ENCODE results near the gene MRPS22.

MRPS22 gene

DNA sequence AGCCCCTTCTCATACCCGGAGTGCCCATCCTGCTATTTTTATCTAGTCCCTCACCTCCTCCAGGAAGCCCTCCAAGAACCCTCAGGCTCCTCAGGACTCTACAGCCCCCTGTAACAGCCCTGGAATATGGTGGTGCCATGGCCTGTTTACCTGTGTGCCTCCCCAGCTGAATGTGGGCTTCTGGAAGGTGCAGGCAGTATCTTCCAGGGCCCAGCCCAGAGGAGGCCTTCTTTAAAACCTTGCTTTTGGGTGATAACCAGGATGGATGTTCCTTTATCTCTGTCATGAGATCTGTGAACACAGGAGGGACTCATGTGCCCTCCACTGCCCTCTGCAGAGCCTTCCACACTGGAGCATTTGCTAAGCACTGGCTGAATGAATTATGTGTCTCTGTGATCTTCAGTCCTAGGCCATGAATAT lies 36.7 kb upstream of the MRPS22 start:
- Mint-ChIP-seq H3K9me3 (no peaks in the 10 kb centered on the region), H3K4me3 (no peak overlapping the region), H3K4me1 (ENCODE audit: low read depth) (peaks cover 40% of the 10 kb centered on the region), H3K27ac (no peak overlapping the region), H3K36me3 (ENCODE audit: low read depth) (no peaks in the 10 kb centered on the region), H3K27me3 (ENCODE audit: low read depth) (no peaks in the 10 kb centered on the region)
- DNase-seq (ENCODE audit: low spot score): no peak

DNA sequence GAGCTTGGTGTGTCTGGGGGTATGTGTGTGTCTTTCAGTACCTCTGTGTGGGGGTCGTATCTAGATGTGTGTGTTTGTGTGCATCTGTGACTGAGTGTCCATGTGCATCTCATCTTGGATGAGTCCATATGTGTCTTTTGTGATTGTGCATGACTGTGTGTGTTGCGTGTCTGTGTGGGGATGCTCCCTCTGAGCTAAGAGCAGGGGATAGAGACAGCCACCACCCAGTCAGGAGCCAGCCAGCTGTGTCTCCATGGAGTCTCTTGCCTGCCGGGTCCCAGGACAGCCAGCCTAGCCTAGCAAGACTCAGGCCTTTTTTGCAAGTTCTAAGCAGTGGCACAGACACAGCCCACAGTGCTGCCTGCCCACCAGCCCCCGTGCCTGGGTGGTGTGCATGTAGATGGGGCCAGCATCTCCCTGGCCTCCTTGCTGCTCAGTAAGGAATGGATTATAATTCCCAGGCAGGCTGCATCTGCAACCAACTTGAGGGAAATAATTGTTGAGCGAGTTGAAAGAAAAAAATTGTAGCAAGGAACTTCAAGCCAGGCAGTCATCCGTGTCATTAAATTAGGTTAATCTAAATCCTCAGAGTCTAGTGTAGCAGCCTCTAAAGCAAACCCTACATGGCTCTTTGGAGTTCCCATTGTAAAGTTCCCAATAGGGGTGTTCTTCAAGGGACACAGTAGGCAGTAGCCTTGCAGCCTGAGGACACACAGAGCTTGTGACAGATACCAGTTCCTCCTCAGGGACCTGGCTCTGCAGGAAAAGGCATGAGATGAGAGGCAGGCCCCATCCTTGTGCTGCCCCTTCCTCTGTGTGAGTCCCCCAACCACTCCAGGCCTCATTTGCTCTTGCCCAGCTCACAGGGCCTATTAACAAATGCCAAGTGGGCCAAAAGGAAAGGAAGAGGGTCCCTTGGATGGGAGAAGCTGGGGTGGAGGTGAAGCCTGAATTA lies 35.9 kb upstream of the MRPS22 start:
- no peak overlapping the region for H3K4me3 Mint-ChIP-seq
- peaks cover 35% of the 10 kb centered on the region for H3K4me1 Mint-ChIP-seq (ENCODE audit: low read depth)
- no peaks in the 10 kb centered on the region for H3K9me3 Mint-ChIP-seq
- no peaks in the 10 kb centered on the region for H3K27me3 Mint-ChIP-seq (ENCODE audit: low read depth)
- H3K27ac Mint-ChIP-seq: no peak overlapping the region
- DNase-seq (ENCODE audit: low spot score): no peak
- no peaks in the 10 kb centered on the region for H3K36me3 Mint-ChIP-seq (ENCODE audit: low read depth)

DNA sequence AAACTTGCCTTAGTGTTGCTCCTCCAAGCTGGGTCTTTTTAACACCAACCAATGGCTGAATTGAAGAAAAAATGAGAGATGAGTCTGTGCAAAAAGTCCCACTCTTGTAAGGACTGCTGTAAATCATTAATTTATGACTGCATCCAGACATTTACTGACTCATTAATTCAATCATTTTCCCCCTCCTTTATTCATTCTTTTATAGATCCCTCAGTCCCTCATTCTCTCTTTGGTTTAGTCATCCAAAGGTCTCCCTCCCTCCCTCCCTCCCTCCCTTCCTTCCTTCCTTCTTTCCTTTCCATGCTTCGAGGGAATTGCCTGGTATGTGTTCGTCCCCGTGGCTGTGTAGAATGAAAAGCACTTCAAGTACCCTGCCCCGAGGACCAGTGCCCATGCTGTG lies 35.3 kb upstream of the MRPS22 start:
- Mint-ChIP-seq H3K4me3 (no peak overlapping the region), H3K9me3 (no peaks in the 10 kb centered on the region), H3K27ac (no peak overlapping the region), H3K4me1 (ENCODE audit: low read depth) (peaks cover 32% of the 10 kb centered on the region), H3K36me3 (ENCODE audit: low read depth) (no peaks in the 10 kb centered on the region), H3K27me3 (ENCODE audit: low read depth) (peaks cover 2% of the 10 kb centered on the region)
- DNase-seq (ENCODE audit: low spot score): no peak

DNA sequence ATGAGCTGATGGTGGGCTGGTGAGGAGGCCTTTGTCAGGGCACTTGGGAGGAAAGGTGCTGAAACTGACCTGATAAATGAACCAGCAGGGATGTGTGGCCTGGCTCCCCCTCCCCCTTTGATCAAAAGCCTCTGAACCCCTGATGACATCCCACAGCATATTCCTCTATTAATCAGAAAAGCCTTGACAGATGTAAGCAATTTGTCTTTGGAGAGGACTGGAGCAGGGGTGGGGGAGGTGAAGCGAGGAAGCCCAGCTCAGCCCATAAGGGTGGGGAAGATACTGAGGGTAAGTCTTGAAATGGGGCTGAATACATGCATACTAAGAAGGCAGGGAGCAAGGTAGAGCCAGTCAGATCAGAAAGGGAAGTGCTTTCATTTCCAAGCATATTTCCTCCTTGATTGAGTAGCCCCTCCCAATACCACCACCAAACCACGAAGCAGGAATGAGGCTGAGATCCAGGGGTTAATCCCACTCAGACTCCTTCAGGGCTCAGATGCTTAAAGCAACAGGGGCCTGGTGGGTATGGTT lies 34.7 kb upstream of the MRPS22 start:
- H3K4me3 Mint-ChIP-seq: no peak overlapping the region
- H3K9me3 Mint-ChIP-seq: no peaks in the 10 kb centered on the region
- no peak for DNase-seq (ENCODE audit: low spot score)
- peaks cover 28% of the 10 kb centered on the region for H3K4me1 Mint-ChIP-seq (ENCODE audit: low read depth)
- H3K36me3 Mint-ChIP-seq (ENCODE audit: low read depth): no peaks in the 10 kb centered on the region
- H3K27ac Mint-ChIP-seq: no peak overlapping the region
- H3K27me3 Mint-ChIP-seq (ENCODE audit: low read depth): peaks cover 7% of the 10 kb centered on the region

DNA sequence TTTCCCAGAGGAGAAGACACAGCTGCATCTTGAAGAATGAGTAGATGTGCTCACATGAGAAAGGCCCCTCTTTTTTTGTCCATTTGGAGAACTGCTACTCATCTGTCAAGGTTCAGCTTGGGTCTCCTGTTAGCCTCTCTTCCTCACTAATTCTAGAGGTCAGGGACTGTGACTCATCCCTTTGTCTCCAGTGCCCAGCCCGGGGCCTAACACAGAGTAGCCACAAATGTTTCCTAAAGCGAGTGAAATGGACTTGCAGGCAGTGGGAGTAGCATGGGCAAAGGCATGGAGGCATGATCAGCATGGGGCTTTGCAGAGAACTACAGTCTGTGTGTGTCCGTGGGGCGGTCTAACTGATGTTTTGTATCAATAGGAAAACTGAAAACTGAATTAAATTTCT lies 33.9 kb upstream of the MRPS22 start:
- Mint-ChIP-seq H3K27ac (no peak overlapping the region), H3K4me1 (ENCODE audit: low read depth) (peaks cover 23% of the 10 kb centered on the region), H3K4me3 (no peak overlapping the region), H3K27me3 (ENCODE audit: low read depth) (peaks cover 13% of the 10 kb centered on the region), H3K36me3 (ENCODE audit: low read depth) (no peaks in the 10 kb centered on the region), H3K9me3 (no peaks in the 10 kb centered on the region)
- no peak for DNase-seq (ENCODE audit: low spot score)

DNA sequence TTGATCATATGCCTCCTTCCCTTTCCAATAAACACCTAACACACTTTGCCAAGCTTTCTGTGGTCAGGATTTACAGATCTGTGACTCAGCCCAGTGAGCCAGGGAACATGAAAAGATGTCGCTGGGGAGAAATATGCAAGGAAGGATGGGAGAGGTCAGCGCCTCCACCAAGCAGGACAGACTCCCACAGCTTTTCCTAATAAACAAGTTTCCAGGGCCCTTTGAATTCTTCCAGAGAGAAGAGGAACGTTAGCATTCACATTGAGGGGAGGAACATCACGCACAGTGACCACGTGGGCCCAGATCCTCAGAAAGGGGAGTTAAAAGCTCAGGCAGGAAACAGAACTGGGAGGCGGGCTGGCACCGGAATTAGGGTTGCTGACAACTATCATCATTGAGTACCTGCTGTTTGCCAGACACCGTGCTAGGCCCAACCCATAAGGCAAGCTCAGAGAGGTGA lies 33.3 kb upstream of the MRPS22 start:
- Mint-ChIP-seq H3K27me3 (ENCODE audit: low read depth) (peaks cover 14% of the 10 kb centered on the region), H3K36me3 (ENCODE audit: low read depth) (no peaks in the 10 kb centered on the region), H3K27ac (no peak overlapping the region), H3K4me3 (no peak overlapping the region), H3K9me3 (no peaks in the 10 kb centered on the region), H3K4me1 (ENCODE audit: low read depth) (peaks cover 20% of the 10 kb centered on the region)
- no peak for DNase-seq (ENCODE audit: low spot score)

DNA sequence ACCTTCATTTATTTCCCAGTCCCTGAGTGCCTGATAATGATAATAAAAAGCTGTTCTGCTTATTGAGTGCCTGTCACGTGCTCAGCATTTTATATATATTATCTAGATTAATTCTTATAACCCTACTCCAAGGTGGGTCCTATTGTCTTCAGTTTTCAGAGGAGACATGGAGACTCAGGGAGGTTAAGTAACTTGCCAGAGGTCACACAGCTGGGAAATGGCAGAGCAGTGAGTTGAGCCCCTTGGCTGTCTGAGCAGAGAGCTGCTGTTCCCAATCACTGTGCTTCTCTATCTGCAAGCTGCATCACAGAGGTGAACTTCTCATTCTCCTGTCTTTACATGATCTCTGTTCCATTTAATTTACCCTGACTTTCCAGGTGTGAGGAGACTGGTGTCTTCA lies 32.3 kb upstream of the MRPS22 start:
- Mint-ChIP-seq H3K27ac (no peak overlapping the region), H3K27me3 (ENCODE audit: low read depth) (peaks cover 20% of the 10 kb centered on the region), H3K4me3 (no peak overlapping the region), H3K4me1 (ENCODE audit: low read depth) (peaks cover 15% of the 10 kb centered on the region), H3K9me3 (no peaks in the 10 kb centered on the region), H3K36me3 (ENCODE audit: low read depth) (no peaks in the 10 kb centered on the region)
- no peak for DNase-seq (ENCODE audit: low spot score)

DNA sequence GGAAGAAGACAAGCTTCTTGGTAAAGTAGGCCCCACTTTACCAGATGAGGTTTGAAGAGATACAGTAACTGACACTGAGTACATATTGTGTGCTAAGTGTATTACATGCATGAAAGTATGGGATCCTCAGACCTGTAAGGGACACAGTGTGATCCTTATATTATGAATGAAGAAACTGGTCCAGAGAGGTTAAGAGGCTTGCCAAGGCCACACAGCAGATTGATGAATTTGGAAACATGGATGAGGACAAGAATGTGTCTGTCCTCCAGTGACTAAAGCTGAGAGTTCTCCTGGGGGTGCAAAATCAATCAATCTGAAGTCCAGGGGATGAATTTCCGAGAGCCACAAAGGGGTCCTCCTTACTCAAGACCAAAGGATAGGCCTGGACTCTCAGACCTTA lies 31.4 kb upstream of the MRPS22 start:
- Mint-ChIP-seq H3K4me3 (no peak overlapping the region), H3K36me3 (ENCODE audit: low read depth) (no peaks in the 10 kb centered on the region), H3K27ac (no peak overlapping the region), H3K4me1 (ENCODE audit: low read depth) (peaks cover 15% of the 10 kb centered on the region), H3K27me3 (ENCODE audit: low read depth) (peaks cover 20% of the 10 kb centered on the region), H3K9me3 (no peaks in the 10 kb centered on the region)
- DNase-seq (ENCODE audit: low spot score): no peak

DNA sequence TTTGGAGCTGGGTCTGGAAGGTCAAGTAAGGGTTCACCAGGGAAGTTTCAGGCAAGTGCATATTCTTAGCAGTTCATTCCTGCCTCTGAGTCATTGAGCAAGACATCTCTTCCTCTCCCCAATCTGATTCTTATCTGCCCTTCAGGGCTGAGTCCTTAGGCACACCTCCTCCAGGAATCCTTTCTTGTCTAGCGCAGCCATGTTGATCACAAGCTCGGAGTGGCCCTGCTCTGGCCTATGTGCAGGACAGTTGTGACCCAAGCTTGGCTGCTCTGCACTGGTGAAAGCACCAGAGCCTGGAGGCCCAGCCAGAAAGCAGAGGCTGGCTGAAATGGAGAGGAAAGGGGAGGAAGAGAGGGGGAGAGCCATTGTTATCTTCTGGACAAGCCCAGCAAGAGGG lies 30.9 kb upstream of the MRPS22 start:
- Mint-ChIP-seq H3K4me1 (ENCODE audit: low read depth) (peaks cover 14% of the 10 kb centered on the region), H3K36me3 (ENCODE audit: low read depth) (no peaks in the 10 kb centered on the region), H3K27me3 (ENCODE audit: low read depth) (peaks cover 21% of the 10 kb centered on the region), H3K27ac (no peak overlapping the region), H3K9me3 (no peaks in the 10 kb centered on the region), H3K4me3 (no peak overlapping the region)
- DNase-seq (ENCODE audit: low spot score): no peak

DNA sequence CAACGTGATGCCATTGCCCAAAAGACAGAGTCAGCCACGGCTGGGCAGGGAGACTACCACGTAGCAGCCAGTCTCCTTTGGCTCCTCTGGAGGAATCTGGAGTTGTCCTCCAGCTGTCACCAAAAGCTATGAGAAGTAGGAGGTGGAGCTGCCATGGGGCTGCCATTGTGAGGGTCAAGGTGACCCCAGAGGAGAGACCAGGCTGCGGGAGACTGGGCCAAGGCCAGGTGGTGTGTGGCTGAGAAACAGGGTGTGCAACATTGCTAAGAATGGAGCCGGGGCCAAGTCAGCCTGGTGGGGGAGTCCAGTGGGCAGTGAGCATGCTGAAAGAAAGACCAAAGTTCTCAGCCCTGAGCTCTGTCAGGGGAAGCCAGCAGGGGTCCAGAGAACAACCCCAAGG lies 29.9 kb upstream of the MRPS22 start:
- Mint-ChIP-seq H3K36me3 (ENCODE audit: low read depth) (no peaks in the 10 kb centered on the region), H3K4me3 (no peak overlapping the region), H3K27ac (no peak overlapping the region), H3K27me3 (ENCODE audit: low read depth) (peaks cover 30% of the 10 kb centered on the region), H3K4me1 (ENCODE audit: low read depth) (peaks cover 11% of the 10 kb centered on the region), H3K9me3 (no peaks in the 10 kb centered on the region)
- DNase-seq (ENCODE audit: low spot score): no peak

DNA sequence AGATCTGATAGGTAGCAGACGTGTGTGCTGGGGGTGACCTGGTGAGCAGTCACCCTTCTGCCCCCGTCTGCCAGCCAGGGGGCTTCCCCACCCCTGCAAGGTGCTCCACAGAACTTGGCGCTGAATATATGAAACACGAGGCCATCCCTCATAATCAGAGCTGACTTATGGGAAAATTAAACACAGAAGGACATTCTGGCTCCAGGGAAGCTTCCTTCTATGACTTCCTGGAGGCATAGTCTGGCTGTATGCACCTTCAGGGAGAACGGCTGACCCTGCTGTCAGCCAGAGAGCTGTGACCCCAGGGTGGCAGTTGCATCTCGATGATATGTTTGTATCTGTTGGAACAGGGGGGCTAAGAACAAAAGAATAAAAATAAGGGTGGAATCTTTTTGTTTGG lies 26.6 kb upstream of the MRPS22 start:
- H3K9me3 Mint-ChIP-seq: no peaks in the 10 kb centered on the region
- peaks cover 9% of the 10 kb centered on the region for H3K4me1 Mint-ChIP-seq (ENCODE audit: low read depth)
- peaks cover 39% of the 10 kb centered on the region for H3K27me3 Mint-ChIP-seq (ENCODE audit: low read depth)
- H3K4me3 Mint-ChIP-seq: no peak overlapping the region
- no peak overlapping the region for H3K27ac Mint-ChIP-seq
- H3K36me3 Mint-ChIP-seq (ENCODE audit: low read depth): no peaks in the 10 kb centered on the region
- DNase-seq (ENCODE audit: low spot score): no peak

DNA sequence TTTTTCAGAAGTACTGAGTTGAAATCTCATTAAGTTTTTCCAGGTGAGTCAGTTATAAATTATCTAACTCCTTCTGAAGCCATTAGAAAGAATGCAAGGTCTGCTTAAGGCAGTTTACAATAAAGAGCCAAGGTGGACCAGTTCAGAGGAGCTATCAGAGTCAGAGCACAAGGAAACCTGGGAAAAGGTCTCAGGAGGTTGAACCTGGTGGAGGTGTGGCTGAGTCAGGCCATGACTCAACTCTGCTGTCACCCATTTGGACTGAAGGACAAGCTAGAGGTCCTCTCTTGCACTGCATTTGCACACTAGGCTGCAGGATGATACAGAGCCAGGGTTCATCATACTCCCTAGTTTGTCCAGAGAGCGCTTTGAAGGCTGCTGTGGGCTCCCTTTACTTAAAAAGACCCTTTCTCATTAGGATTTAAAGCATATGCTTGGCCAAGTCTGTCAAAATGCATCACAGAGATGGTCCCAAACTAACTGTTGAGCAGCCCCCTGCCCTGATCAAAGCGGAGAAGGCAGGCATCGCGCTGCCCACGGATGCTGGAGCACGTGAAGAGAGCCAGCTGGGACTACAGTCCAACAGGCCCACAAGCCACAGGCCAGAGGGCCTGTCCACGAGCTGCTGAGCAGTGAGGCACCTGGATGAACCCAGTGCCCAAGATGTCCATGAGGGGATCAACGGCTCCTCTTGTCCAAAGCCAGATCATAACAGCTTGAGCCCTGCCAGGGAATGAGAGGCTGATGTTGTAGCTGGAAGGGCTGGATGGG lies 26.0 kb upstream of the MRPS22 start:
- no peak overlapping the region for H3K27ac Mint-ChIP-seq
- peaks cover 8% of the 10 kb centered on the region for H3K4me1 Mint-ChIP-seq (ENCODE audit: low read depth)
- no peaks in the 10 kb centered on the region for H3K9me3 Mint-ChIP-seq
- DNase-seq (ENCODE audit: low spot score): no peak
- H3K36me3 Mint-ChIP-seq (ENCODE audit: low read depth): no peaks in the 10 kb centered on the region
- H3K27me3 Mint-ChIP-seq (ENCODE audit: low read depth): peaks cover 39% of the 10 kb centered on the region
- H3K4me3 Mint-ChIP-seq: no peak overlapping the region

DNA sequence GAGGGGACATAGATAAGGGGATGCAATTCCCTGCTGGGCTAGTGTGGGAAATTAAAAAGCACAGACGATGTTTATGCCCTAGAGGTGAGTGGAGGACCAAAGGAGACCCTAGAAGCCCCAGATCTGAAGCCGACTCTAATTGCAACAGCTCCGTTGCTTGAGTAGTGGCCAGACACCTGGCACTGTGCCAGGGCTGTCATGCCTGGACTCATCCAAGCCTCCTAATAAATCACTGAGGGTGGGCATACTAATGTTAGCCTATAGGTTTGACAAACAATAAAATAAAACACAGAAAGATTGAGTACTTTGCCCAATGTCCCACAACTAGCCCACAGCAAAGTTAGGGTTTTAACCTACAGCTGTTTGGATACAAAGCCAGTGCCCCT lies 25.4 kb upstream of the MRPS22 start:
- H3K36me3 Mint-ChIP-seq (ENCODE audit: low read depth): no peaks in the 10 kb centered on the region
- DNase-seq (ENCODE audit: low spot score): no peak
- H3K9me3 Mint-ChIP-seq: no peaks in the 10 kb centered on the region
- H3K4me3 Mint-ChIP-seq: no peak overlapping the region
- H3K27me3 Mint-ChIP-seq (ENCODE audit: low read depth): peaks cover 38% of the 10 kb centered on the region
- peaks cover 5% of the 10 kb centered on the region for H3K4me1 Mint-ChIP-seq (ENCODE audit: low read depth)
- no peak overlapping the region for H3K27ac Mint-ChIP-seq

DNA sequence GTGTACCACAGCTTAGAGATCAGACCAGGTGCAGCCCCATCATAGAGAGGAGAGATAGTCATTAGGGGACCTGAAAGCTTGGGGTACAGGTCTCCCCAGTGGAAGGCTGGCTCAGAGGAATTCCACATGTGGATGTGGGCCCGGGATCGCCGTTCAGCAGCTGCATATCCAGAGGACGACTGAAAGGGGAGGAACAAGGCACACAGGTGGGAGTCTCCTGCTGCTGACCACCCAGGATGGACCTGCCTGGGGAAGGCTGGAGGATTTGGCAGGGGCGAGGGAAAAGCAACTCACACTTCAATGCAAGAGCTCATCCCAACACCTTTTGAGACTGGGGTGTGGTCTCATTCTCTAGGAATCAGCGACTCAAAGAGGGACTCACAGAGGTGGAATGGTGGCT lies 25.0 kb upstream of the MRPS22 start:
- Mint-ChIP-seq H3K27me3 (ENCODE audit: low read depth) (peaks cover 34% of the 10 kb centered on the region), H3K36me3 (ENCODE audit: low read depth) (no peaks in the 10 kb centered on the region), H3K9me3 (no peaks in the 10 kb centered on the region), H3K4me1 (ENCODE audit: low read depth) (peaks cover 5% of the 10 kb centered on the region), H3K4me3 (no peak overlapping the region), H3K27ac (no peak overlapping the region)
- no peak for DNase-seq (ENCODE audit: low spot score)

All from T-helper 2 cell treated with Interferon-gamma antibody and Interleukin-4, amounts not matched to agents 5 μg/mL and 100 μg/mL, for 36 hours (primary cell).